GM11168 (cell line): ENCODE data around the gene WNT5A.

Source experiments
- in situ Hi-C: fragments of 300-500 bp; cut with MboI; formaldehyde crosslinking; loops from one replicate; pipeline ENCODE4 v1.12.0; 2022; ENCODE audit warnings: low sequenced_read_pairs; ENCODE audit not compliant: unreplicated experiment

The WNT5A gene

DNA sequence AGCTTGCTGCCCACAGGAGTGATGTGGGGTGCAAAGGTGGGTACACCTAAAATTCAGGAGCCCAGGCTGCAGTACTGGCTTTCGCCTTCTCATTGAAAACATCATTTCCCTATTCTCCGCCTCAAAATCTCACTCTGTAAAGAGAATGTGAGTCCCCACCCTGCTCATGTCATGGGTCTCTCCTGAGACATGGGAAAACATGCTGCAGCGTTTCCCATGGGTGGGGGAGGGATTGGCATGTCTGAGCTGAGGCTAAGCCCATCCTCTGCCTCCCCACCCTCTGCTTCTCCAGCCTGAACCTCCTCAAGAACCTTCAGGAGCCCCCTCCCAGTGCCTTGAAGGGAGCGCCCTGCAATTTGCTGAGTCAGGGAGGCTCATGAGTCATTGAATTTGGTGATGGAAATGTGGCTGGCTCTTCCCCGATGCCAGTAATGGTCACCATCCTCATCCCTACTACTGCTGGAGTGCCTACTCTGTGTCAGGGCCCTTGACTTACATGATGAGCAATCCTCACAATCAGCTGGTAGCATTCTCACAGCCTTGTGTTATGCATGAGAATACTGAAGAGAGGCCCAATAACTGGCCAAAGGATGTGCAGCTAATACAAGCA is 28.8 kb downstream of the WNT5A start:
- in situ Hi-C loops, result no loop called here

- in situ Hi-C loops, result no loop called here
These were observed 31.2 kb downstream of the WNT5A start for GRCh38 chr3:55455915-55456314.

GRCh38 chr3:55454611-55455010 is 32.5 kb downstream of the WNT5A start:
- in situ Hi-C loops, result no loop called here

DNA sequence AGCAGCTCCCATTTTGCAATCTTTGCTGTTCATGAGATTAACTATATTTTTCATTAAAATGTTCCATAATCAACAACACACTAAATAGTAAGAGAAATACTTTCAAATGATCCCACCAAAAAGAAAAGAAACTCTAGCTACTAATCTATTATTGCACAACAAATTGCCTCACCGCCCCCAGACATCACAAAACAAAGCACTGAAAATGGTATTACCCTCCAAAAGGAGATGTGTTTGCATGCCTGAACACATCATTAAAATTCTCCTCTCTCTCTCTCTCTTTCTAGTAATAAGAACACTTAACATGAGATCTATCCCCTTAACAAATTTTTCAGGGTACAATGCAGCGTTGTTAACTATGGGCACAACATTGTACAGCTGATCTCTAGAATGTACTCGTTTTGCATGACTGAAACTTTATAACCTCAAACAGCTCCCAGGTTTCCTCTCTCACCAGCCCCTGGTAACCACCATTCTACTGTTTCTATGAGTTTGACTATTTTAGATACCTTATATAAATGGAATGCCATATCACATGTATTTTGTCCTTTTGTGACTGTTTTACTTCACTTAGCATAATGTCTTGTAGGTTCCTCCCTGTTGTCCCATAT is 33.1 kb downstream of the WNT5A start:
- in situ Hi-C loops, result no loop called here

- in situ Hi-C loops, result no loop called here
These were observed 34.2 kb downstream of the WNT5A start for GRCh38 chr3:55452886-55453285.

- in situ Hi-C loops, result no loop called here
These were observed 37.6 kb downstream of the WNT5A start for GRCh38 chr3:55449527-55449926.

DNA sequence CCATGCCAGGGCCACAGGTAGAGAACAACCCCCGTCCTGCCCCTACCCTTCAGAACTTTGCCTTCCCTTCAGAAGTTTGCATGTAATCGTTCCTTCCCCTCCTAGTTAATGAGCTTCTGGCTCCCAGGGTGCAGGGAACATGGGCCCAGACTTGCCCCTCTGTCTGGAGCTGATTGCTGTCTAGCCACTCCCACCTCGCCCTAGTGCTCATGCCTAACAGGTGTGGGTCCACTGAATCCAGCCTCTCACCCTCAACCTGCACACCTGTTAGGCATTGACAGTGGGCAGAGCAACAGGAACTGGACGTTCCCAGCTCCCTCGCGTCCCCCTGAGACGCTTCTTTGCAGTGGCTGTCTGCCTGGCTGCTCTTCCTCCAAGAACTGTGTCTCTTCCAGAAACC is 40.3 kb downstream of the WNT5A start:
- in situ Hi-C loops, result no loop called here

GRCh38 chr3:55445551-55445950 is 41.6 kb downstream of the WNT5A start:
- in situ Hi-C loops, result no loop called here

GRCh38 chr3:55443346-55443745 is 43.8 kb downstream of the WNT5A start:
- in situ Hi-C loops, result no loop called here

GRCh38 chr3:55442861-55443260 is 44.2 kb downstream of the WNT5A start:
- in situ Hi-C loops, result no loop called here

GRCh38 chr3:55441499-55441898 is 45.6 kb downstream of the WNT5A start:
- in situ Hi-C loops, result no loop called here

GRCh38 chr3:55440104-55440708 is 46.9 kb downstream of the WNT5A start:
- in situ Hi-C loops, result no loop called here

GRCh38 chr3:55439657-55440056 is 47.4 kb downstream of the WNT5A start:
- in situ Hi-C loops, result no loop called here

DNA sequence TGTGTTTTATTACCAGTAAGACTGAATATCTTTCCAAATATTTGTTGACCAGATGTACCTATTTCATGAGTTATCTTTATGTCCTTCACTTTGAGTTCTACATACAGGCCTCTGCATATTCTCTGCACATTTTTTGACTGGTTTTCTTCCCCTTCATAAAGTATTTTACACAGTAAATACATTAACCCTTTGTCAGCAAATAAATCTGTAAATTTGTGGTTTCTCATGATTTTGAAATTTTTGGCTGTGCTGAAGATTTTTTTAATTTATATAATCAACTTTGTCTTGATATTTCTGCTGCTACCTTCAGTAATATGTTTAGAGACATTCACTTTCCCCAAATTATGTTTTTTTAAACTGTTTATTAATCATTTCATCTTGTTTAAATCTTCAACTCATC is 50.5 kb downstream of the WNT5A start:
- in situ Hi-C loops, result no loop called here

- in situ Hi-C loops, result no loop called here
These were observed 51.6 kb downstream of the WNT5A start for GRCh38 chr3:55435491-55435890.

DNA sequence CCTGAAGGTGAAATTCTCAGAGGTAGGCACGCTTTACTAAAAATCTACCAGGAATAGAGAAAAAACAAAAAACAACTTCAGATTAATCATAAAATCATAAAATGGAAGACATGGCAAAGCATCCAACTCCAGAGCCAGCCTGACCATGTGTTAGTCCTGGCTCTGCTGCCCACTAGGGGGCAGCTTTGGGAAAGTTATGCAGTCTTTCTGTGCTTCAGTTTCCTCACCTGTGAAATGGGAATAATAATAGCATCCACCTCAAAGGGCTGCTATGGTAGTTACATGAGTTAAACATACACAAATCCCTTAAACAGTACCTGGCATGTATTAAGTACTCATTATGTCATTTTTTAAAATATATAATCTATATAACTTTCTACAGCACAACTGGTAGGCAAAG is 52.3 kb downstream of the WNT5A start:
- in situ Hi-C loops, result no loop called here

DNA sequence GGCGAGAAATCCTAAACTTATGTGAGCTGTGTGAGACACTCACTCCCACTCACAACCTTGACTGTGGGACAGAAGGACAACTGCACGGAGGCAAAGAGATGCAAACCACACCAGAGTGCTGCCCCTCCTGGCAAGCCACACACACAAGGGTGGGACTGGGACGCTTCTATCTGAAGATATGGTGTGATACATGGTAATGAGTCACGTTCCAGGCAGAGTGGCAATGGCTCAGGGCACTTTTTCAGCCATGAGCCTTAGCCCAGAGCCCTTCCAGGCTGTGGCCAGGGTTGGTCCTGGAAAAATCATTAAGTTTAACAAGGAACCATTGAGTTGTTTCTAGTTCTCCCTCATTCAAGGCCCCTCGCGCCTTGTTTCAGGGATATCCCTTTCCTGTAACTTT is 56.1 kb downstream of the WNT5A start:
- in situ Hi-C loops, result no loop called here

- in situ Hi-C loops, result no loop called here
These were observed 59.4 kb downstream of the WNT5A start for GRCh38 chr3:55427739-55428138.

DNA sequence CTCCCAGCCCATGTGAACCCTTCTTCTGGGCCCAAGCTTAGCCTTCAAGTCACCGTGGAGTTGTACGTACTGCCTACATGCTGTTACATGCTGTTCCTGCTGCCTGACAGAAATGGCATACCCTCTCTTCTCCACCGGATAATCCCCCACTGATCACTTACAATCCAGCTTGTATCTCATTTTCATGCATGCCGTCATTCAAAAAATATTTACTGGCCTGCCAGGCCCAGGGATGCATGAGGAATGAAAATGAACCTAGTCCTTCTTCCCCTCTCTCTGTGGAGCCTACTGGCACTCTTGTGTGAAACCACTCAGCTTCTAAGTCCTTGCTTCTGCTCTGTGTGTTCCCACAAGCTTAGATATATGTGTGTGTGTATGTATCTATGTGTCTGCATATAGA is 60.6 kb downstream of the WNT5A start:
- in situ Hi-C loops, result no loop called here

GRCh38 chr3:55423782-55424181 is 63.3 kb downstream of the WNT5A start:
- in situ Hi-C loops, result no loop called here

- in situ Hi-C loops, result no loop called here
These were observed 69.9 kb downstream of the WNT5A start for GRCh38 chr3:55417211-55417610.

DNA sequence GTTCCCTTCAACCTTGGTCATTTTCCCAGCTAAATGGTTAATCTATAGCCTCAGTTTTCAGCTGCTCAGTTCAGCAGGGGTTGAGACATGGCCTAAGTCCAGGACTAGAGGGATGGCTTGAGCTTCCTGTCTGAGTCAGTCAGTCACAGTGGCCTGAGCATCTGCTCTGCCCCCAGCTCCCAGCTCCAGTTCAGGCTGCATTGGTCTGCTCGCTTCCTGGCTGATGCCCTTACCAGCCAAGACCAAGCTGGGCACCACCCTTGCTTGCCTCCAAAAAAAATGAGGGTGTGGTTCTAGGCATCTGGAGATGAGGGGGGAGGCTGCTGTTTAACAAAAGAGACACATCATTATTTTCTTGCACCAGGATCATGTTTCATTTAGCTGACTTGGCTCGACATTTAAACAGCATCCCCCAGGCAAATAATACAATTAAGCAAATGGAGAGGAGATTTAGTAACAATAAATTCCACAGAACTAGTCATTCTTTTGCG is 70.7 kb downstream of the WNT5A start:
- in situ Hi-C loops, result no loop called here
